HG02571 (cell line): ENCODE measurements around the gene LTC4S.
"Not testable (repeated sequence)": the region's sequence is repeated elsewhere in the genome, so short reads cannot be mapped to it uniquely, and the experiment has no call there.

ENCODE experiments used
- ATAC-seq: cut with Tn5 transposase; IDR thresholded peaks from one replicate; pipeline ENCODE4 v1.9.1; 2021; ENCODE audit warnings: mild to moderate bottlenecking, moderate library complexity; ENCODE audit not compliant: unreplicated experiment

Gene LTC4S, protein sequence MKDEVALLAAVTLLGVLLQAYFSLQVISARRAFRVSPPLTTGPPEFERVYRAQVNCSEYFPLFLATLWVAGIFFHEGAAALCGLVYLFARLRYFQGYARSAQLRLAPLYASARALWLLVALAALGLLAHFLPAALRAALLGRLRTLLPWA

GRCh38 chr5:179793468-179794139 is at the start of gene LTC4S:
Gene LTC4S, plus strand, starts transcription at chr5:179793986. Its CDS starts 95 bp downstream, at chr5:179794081.
- no peak for ATAC-seq

- ATAC-seq: not testable (repeated sequence)
Measured at GRCh38 chr5:179744106-179744505, 49.7 kb upstream of the LTC4S start.

GRCh38 chr5:179746872-179747271 is 46.9 kb upstream of the LTC4S start:
- ATAC-seq: no peak

- no peak for ATAC-seq
Measured at GRCh38 chr5:179747811-179748210, 46.0 kb upstream of the LTC4S start.

GRCh38 chr5:179749857-179750508 is 43.8 kb upstream of the LTC4S start:
- ATAC-seq: no peak

- no peak for ATAC-seq
Measured at GRCh38 chr5:179753971-179754370, 39.8 kb upstream of the LTC4S start.

DNA sequence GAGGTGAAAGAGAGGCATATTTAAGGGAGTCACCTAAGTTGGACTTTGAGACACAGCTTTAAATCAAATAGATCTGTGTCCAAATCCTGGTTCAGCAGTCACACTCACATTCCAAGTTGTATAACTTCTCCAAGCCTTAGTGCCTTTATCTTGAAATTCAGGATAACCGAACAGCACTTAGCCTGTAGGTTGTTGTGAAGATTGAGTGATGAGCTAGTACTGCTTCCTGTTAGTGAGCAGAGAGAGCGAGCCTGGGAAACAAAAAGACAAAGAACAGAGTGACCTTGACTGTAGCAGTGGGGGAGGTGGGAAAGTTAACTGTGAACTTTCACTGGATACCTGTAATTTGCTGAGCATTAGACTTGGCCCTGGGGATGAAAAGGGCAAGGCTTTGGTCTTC is 38.8 kb upstream of the LTC4S start:
- no peak for ATAC-seq

- ATAC-seq: no peak
Measured at GRCh38 chr5:179758955-179759354, 34.8 kb upstream of the LTC4S start.

DNA sequence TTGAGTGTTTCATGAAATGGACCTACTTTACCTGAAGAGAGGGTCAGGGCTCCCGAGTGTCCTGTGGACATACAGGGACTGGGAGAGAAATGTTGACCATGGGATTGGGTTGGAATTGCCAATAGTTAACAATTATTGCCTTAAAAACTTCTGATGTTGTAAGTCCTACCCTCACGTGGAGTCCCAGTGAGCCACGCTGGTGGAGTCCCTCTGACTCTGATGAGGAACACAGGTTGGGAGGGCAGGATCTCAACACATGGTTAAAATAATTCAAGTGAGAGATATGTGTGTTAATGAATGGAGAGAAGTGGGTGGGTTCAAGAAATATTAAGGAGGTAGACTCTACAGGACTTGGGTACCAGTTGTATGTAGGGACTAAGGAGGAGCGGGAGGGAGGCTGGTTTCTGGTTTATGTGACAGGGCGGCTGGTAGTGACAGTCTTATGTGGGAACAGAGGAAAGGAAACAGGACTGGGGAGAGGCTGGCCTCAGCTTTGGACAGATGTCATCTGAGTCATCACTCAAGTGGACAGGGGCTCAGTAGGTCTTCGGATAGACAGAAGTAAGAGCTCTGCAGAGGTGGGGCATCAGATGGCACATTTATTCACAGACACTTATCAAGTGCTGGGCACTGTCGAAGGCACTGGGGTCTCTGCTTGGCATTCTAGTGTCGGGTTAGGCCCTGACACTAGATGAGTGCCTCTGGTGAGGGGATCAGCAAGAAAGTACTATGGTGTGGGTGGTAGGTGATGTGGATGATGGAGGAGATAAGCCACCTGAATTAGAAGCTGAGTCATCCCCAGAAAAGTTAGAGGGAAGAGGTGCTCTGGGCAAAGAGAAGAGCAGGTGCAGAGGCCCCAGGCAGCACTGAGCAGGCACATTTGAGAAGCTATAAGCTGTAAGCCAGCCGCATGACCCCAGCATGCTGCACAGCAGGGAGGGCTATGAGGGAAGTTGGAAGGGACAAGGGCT is 33.9 kb upstream of the LTC4S start:
- peak; percentile 44 for ATAC-seq

GRCh38 chr5:179762079-179762780 is 31.6 kb upstream of the LTC4S start:
- ATAC-seq: no peak

DNA sequence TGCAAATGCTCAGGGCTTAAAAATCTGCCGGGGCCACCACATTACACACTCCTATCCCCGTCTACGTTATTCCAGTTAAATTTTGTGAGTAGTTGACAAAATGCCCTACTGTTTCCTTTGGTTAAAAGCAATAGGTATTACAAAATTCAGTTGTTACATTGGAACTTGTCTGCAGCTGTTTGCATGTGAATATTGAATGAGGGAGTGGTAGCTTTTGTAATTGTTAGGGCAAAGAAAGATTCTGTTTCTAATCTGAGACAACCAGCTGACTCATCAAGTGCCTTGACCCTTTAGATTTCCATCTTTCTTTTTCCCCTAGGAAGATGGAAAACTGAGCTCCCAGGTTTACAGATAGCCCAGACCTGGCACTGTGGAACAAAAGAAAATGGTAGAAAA is 31.0 kb upstream of the LTC4S start:
- ATAC-seq: no peak

GRCh38 chr5:179763215-179763945 is 30.4 kb upstream of the LTC4S start:
- ATAC-seq: no peak

DNA sequence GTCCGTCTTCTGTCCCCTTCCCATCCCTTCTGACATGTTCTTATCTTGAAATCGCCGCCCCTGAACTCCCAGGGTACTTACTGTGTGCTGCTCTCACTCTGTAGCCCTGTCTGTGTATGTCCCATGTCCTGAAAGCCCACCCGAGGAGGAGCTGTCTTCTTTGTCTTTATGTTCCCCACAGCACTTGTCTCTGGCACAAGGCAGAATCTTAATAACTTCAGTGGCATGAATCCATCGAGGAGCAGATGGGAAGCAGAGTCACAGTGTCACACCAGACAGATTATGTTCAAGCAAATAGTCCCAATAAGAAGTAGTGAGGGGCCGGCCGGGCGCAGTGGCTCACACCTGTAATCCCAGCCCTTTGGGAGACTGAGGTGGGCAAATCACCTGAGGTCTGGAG is 29.7 kb upstream of the LTC4S start:
- no peak for ATAC-seq

- ATAC-seq: no peak
Measured at GRCh38 chr5:179765400-179765799, 28.4 kb upstream of the LTC4S start.

DNA sequence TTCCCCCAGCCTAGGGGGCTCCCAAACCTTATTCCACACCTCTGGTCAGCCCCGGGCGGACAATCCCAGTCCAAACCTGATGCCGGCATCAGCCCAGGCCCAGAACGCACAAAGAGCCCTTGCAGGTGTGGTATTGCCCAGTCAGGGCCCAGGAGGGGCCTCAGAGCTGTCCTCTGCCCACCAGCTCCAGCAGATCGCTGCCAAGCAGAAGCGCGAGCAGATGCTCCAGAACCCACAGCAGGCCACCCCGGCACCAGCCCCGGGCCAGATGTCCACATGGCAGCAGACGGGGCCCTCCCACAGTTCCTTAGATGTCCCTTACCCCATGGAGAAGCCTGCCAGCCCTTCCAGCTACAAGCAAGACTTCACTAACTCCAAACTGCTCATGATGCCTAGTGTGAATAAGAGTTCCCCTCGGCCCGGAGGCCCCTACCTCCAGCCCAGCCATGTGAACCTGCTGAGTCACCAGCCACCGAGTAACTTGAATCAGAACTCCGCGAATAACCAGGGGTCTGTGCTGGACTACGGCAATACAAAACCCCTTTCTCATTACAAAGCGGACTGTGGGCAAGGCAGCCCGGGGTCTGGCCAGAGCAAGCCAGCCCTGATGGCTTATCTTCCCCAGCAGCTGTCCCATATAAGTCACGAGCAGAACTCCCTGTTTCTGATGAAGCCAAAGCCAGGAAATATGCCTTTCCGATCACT is 27.6 kb upstream of the LTC4S start:
- ATAC-seq: no peak

DNA sequence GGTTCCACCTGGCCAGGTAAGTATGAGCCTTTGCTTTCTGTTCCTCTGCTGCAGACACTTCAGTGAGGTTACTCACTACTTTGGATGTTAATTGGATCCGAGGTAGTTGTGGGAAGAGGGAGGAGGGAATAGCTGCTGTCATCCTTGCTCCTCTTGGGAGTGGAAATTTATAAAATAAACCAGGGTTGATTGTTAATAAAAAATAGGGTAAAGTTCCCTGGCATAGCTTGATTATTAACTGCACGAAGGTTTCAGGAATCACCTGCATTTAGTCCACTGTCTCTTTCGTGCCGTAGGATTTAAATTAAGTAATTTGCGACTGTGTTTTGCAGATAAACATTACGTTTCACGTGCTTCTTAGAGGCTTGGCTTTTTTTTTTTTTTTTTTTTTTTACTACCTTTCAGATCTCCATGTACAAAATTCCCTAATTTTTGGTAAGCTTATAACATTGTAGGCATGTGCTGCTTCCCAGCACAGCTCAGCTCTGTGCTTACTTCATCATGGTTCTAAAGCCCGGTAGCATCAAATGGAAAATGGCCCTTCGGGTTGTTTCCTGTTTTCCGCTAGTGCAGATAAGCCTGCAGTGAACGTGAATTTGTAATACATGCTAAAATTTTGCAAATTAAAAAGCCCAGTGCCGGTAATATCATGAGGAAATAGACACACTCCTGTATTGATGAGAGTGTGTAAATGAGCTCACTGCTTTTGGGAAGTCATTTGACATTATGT is 26.9 kb upstream of the LTC4S start:
- ATAC-seq: no peak

- no peak for ATAC-seq
Measured at GRCh38 chr5:179767496-179768100, 26.2 kb upstream of the LTC4S start.
